PC-3 (cell line): Measurements from ENCODE around the gene TANGO2. TPM values are rescaled to one million over a fixed set of nuclear protein-coding genes. Genes with fewer than 3 reads are reported as not detected.

Experiments
- ATAC-seq: fragments of 200-7000 bp; cut with Tn5 transposase; 2 replicates; pipeline ENCODE4 v1.9.1; 2020; ENCODE audit warnings: mild to moderate bottlenecking, moderate library complexity
- BruUV-seq: library from RNA; stranded (reverse); fragments of 400-500 nt; replicated peaks from 2 replicates; lab custom pipeline; 2021; lab: Mats Ljungman, UMichigan
- CTCF ChIA-PET: fragments of 300-600 bp; sonication (Branson Sonifier 250); formaldehyde crosslinking; loops from one replicate; lab custom pipeline; 2022; ENCODE audit warnings: antibody characterized with exemption; lab: Charles Lee
- POLR2A ChIA-PET: fragments of 300-600 bp; sonication (Branson Sonifier 250); formaldehyde crosslinking; loops from one replicate; lab custom pipeline; 2022; ENCODE audit warnings: antibody characterized with exemption; ENCODE audit not compliant: unreplicated experiment; lab: Charles Lee
- DNase-seq: peaks from one replicate; pipeline ENCODE4 v3.0.0-alpha.2; 2015
- H2AFZ ChIP-seq: fragments of 300-600 bp; sonication (generic); 2 replicates; pipeline ENCODE4 v1.6.0; 2016; ENCODE audit warnings: antibody characterized with exemption, low read length
- H3F3A ChIP-seq: fragments of 300-600 bp; sonication (generic); one replicate; pipeline ENCODE4 v1.6.0; 2017; ENCODE audit warnings: antibody characterized with exemption, low read length, control low read depth, mild to moderate bottlenecking; ENCODE audit not compliant: unreplicated experiment
- H3K27ac ChIP-seq: fragments of 300-600 bp; sonication (generic); 2 replicates; pipeline ENCODE4 v1.5.1; 2016; ENCODE audit warnings: mild to moderate bottlenecking, low read length
- H3K27me3 ChIP-seq: fragments of 300-600 bp; sonication (generic); 2 replicates; pipeline ENCODE4 v1.6.1; 2016; ENCODE audit warnings: low read length, mixed read lengths
- H3K36me3 ChIP-seq: fragments of 300-600 bp; sonication (generic); 2 replicates; pipeline ENCODE4 v1.6.1; 2016; ENCODE audit warnings: low read depth, mixed run types, low read length, mixed read lengths
- H3K4me1 ChIP-seq: fragments of 300-600 bp; sonication (generic); 2 replicates; pipeline ENCODE4 v1.5.1; 2016; ENCODE audit warnings: low read length; ENCODE audit not compliant: insufficient read depth
- H3K4me2 ChIP-seq: fragments of 300-600 bp; sonication (generic); 2 replicates; pipeline ENCODE4 v1.6.0; 2016; ENCODE audit warnings: low read length
- H3K4me3 ChIP-seq: fragments of 300-600 bp; sonication (generic); 2 replicates; pipeline ENCODE4 v1.5.1; 2016; ENCODE audit warnings: mild to moderate bottlenecking, low read length, mixed read lengths
- H3K79me2 ChIP-seq: fragments of 300-600 bp; sonication (generic); 2 replicates; pipeline ENCODE4 v1.6.1; 2017; ENCODE audit warnings: low read length, mixed read lengths
- H3K9ac ChIP-seq: fragments of 300-600 bp; sonication (generic); 2 replicates; pipeline ENCODE4 v1.6.0; 2016; ENCODE audit warnings: mild to moderate bottlenecking, low read length
- H3K9me2 ChIP-seq: fragments of 300-600 bp; sonication (generic); replicated peaks from 2 replicates; pipeline ENCODE4 v1.6.1; 2016; ENCODE audit warnings: mixed run types, low read length, mixed read lengths
- H3K9me3 ChIP-seq: fragments of 300-600 bp; sonication (generic); 2 replicates; pipeline ENCODE4 v1.6.1; 2016; ENCODE audit warnings: low read length, mixed read lengths
- H4K20me1 ChIP-seq: fragments of 300-600 bp; sonication (generic); 2 replicates; pipeline ENCODE4 v1.6.1; 2016; ENCODE audit warnings: low read length, mixed read lengths
- EZH2 ChIP-seq: fragments of 300-600 bp; sonication (generic); IDR thresholded peaks from one replicate; pipeline ENCODE4 v1.6.1; 2017; ENCODE audit warnings: antibody characterized with exemption, mild to moderate bottlenecking, low read length; ENCODE audit not compliant: unreplicated experiment
- EZH2phosphoT487 ChIP-seq: fragments of 300-600 bp; sonication (generic); IDR thresholded peaks from 2 replicates; pipeline ENCODE4 v1.6.1; 2018; ENCODE audit warnings: mild to moderate bottlenecking, antibody characterized with exemption, low read length, borderline replicate concordance
- intact Hi-C: fragments of 100-400 bp; cut with micrococcal nuclease; formaldehyde crosslinking; loops from 2 replicates; pipeline ENCODE4 v1.9.0; 2023
- total RNA-seq: library from RNA; depleted of rRNA; stranded (reverse); fragments of >200 nt; gene quantifications from 2 replicates; pipeline ENCODE4 v1.2.3, GENCODE V29; 2014
- TF ChIP-seq, protein P1 (sequence below): fragments of 300-600 bp; sonication (generic); conservative IDR thresholded peaks from 2 replicates; pipeline ENCODE4 v1.5.1; 2017; ENCODE audit warnings: antibody characterized with exemption, low read depth, mild to moderate bottlenecking, low read length

The TANGO2 gene
- total RNA-seq, 1 experiment from 2014 or later, result 23.5 TPM

DNA sequence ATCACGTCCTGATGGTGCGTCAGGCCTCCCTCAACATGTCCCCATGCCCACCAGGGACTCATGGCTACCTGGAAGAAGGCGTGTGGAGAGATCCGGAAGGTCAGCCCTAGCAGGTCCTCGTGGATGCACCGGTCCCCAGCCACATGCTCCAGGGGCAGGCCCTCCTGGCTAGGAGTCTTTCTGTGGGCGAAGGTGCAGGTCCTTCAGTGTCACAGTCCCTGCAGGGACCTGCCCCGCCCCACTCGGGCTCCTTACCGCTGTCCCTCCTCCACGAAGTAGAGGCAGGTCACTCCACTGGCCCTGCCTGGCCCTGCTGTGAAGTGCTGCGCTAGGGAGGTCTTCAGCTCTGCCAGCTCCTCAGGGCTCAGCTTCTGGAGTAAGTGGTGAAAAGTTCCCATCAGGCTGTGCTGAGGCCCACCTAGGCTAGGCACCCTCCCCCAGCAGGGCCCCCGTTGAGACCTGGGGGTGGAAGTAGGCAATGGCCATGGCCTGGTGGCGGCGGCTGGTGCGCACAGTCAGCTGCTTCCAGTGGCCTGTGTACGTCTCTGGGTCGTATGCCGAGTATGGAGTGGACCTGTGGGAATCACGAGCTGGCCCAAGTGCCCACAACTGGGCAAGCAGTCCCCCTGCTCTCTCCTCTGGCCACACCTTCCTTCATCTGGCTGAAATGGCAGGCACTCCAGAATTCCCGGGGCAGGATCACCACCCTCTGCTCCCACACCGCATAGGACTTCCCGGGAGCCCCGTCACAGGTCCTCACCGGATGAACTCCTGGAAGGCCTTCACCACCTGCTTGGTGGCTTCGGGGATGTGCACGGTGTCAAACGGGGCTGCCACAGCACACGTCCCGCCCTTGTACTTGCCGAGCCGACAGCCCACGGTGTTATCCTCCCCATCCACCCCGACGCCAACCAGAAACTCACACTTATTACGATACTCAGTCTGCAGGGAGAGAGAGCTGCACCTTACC lies 93.9 kb downstream of the TANGO2 start:
- Histone ChIP-seq H3K27ac (no peak overlapping the region), H3K27me3 (no peaks in the 10 kb centered on the region), H4K20me1 (no peaks in the 10 kb centered on the region), H3K4me2 (peak overlapping the region; percentile 91; the same call in 1 of the 2 replicates), H3K9me2 (no peaks in the 10 kb centered on the region), H3K4me1 (peaks cover 20% of the 10 kb centered on the region), H3K9me3 (no peaks in the 10 kb centered on the region), H3K4me3 (no peak overlapping the region; the same call in 1 of the 2 replicates), H2AFZ (no peak overlapping the region), H3K79me2 (peaks cover 50% of the 10 kb centered on the region), H3F3A (no peaks in the 10 kb centered on the region), H3K36me3 (peaks cover 27% of the 10 kb centered on the region), H3K9ac (no peak overlapping the region; the same call in 1 of the 2 replicates)
- TSS peak; percentile 31 for BruUV-seq
- ATAC-seq (no peak), DNase-seq (no peak)
- TF ChIP-seq EZH2phosphoT487, result no peak
- no peak for TF ChIP-seq EZH2
- TF ChIP-seq, protein P1, sequence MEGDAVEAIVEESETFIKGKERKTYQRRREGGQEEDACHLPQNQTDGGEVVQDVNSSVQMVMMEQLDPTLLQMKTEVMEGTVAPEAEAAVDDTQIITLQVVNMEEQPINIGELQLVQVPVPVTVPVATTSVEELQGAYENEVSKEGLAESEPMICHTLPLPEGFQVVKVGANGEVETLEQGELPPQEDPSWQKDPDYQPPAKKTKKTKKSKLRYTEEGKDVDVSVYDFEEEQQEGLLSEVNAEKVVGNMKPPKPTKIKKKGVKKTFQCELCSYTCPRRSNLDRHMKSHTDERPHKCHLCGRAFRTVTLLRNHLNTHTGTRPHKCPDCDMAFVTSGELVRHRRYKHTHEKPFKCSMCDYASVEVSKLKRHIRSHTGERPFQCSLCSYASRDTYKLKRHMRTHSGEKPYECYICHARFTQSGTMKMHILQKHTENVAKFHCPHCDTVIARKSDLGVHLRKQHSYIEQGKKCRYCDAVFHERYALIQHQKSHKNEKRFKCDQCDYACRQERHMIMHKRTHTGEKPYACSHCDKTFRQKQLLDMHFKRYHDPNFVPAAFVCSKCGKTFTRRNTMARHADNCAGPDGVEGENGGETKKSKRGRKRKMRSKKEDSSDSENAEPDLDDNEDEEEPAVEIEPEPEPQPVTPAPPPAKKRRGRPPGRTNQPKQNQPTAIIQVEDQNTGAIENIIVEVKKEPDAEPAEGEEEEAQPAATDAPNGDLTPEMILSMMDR, result no peak
- ChIA-PET CTCF (no interaction called here), POLR2A (no interaction called here)
- intact Hi-C loops, result no loop called here

GRCh38 chr22:20115691-20116375 lies 94.9 kb downstream of the TANGO2 start, which contains the start of gene RANBP1:
Gene RANBP1, plus strand, starts transcription at chr22:20116104. Its CDS starts 81 bp downstream, at chr22:20116185.
- Histone ChIP-seq H3F3A (no peaks in the 10 kb centered on the region), H3K36me3 (peaks cover 27% of the 10 kb centered on the region), H3K27ac (no peak within 1 kb of the TSS), H3K79me2 (peaks cover 61% of the 10 kb centered on the region), H2AFZ (peak within 1 kb of the TSS; percentile 77), H3K4me3 (peak within 1 kb of the TSS; percentile 95), H3K9ac (peak within 1 kb of the TSS; percentile 100), H3K27me3 (no peaks in the 10 kb centered on the region), H3K9me2 (no peaks in the 10 kb centered on the region), H3K9me3 (no peaks in the 10 kb centered on the region), H3K4me1 (peaks cover 24% of the 10 kb centered on the region), H3K4me2 (peak within 1 kb of the TSS; percentile 91), H4K20me1 (no peaks in the 10 kb centered on the region)
- CTCF ChIA-PET, result no interaction called here
- intact Hi-C loops, result loop anchor here (2.0 kb wide), 1 partner anchor 35 kb away; the partner anchor contains the start of gene DGCR8
- no peak for ATAC-seq
- DNase-seq, result no peak
- POLR2A ChIA-PET, result no interaction called here
- TF ChIP-seq EZH2 (no peak), EZH2phosphoT487 (no peak)
- TF ChIP-seq, protein P1, result no peak
- BruUV-seq, result no TSS peak
